GM19351 (cell line): ENCODE data around the gene LRRTM1.

ENCODE experiments used
- ATAC-seq: cut with Tn5 transposase; IDR thresholded peaks from one replicate; pipeline ENCODE4 v1.9.1; 2021; ENCODE audit warnings: mild to moderate bottlenecking, moderate library complexity; ENCODE audit not compliant: unreplicated experiment

The LRRTM1 gene

DNA sequence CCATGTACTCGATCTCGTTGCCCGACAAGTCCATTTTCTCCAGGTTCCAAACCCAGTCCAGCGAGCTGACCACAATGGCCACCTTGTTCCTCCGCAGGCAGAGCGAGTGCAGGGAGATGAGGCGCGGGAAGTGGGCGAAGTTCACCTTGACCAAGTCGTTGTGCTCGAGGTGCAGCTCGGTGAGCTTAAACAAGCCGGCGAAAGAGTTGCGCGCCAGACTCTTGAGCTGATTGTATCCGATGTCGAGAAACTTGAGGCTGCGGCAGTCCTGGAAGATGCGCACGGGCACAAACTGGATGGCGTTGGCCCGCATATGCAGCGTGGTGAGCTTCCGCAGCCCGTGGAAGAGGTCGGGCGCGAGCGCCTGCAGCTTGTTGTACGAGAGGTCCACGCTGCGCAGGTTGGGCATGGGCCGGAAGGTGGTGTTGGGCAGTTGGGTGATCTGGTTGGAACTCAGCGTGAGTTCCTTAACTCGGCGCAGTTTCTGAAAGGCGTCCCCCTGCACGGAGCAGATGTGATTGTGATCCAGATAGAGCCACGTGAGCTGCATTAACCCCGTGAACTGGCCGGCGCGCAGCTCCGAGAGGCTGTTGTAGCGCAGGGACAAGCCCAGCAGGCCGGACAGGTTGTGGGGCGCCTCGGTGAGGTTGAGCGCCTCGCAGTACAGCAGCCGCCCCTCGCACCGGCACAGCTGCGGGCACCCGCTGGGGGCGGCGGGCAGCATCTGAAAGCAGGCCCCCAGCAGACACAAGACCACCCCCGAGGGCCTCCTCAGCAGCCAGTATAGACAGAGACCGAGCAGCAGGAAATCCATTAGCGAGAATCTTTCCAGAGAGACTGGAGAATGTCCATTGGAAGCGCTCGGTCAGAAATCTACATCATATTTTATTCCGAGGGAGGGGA is 1.3 kb downstream of the LRRTM1 start:
- ATAC-seq = no peak

DNA sequence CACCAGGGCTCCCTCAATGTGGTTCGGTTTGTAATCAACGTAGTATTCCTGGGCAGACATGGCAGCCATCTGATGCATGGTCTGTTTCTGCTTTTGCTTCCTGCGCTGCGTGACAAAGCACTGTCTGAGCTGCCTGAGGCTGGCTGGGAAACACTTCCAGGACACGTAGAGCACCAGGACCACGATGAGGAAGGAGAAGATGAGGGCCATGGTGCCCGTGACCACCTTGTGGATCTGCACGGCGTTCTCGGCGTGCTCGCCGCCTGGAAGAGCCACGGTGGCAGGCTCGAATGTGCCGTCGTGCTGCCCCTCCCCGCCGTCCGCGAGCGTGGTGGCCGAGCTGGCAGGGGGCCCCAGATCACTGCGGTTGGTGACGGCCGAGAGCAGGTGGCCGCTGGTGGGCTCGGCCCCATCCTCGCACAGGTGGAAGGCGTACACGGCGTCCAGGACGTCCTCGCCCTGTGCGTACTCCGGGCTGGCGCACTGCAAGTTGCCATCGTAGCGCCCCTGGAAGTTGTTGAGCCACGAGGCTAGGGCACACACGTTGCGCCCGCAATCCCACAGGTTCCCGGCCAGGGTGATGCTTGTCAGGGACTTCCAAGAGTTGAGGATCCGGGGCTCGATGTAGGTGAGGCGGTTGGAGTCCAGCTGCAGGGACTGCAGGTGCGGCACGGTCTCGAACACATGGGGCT is 2.1 kb downstream of the LRRTM1 start:
- ATAC-seq = no peak

- ATAC-seq = no peak
Measured at GRCh38 chr2:80302001-80302313, 2.6 kb downstream of the LRRTM1 start.

GRCh38 chr2:80300954-80301353 is 3.6 kb downstream of the LRRTM1 start:
- no peak for ATAC-seq

DNA sequence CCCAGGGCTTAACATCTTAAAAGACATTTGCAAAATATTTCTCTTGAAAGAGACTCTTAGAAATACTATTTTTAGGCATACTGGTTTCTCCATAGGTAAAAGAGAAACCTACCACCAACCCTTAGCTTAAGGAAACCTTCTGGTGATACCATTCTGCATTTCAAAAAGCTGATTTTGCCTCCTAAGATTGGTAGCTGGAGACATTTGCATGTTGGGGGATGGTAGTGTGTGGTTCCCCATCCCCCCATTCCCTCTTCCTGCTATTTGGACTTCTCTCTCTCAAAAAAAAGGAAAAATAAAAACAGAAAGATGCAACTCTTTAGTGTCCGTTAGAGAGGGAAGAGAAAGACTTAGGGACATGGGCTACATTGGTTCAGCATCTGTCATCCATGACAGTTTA is 4.2 kb downstream of the LRRTM1 start:
- no peak for ATAC-seq

- no peak for ATAC-seq
Measured at GRCh38 chr2:80299661-80300060, 4.9 kb downstream of the LRRTM1 start.

DNA sequence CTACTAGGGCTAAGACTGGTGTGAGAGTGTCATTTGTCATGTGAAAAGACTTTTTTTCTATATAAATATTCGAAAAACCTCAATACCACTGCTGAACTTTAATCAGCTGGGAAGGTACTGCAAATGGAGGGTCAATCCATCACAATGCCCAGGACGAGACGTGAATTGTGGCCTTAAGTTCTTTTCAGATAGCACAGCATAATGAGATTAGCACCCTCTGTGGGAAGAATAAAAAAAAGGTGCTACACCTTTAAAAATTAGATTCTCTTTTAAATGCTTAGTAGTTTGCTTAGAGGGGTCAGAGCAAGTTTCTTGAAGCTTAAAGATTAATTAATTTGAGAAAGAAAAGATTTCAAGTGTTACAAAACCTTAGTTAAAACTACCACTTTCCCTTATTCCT is 5.6 kb downstream of the LRRTM1 start:
- ATAC-seq = no peak

DNA sequence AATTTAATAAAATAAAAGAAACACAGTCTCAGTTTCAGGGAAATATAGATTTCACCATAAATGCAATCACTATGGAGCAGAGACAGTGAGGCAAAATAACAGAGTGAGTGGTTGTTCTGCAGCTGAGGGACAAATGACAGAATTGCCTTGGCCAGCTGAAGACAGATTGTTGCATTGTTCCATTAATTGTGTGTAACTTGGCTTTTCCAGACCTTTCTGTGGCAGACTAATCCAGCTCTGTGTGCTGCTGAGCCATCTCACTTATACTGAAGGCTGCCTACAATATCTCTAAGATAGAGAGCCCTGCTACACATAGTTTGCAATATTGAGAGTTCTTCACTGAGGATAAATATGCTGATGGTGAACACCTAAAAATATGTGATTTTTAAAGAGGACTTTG is 11.5 kb downstream of the LRRTM1 start:
- no peak for ATAC-seq

DNA sequence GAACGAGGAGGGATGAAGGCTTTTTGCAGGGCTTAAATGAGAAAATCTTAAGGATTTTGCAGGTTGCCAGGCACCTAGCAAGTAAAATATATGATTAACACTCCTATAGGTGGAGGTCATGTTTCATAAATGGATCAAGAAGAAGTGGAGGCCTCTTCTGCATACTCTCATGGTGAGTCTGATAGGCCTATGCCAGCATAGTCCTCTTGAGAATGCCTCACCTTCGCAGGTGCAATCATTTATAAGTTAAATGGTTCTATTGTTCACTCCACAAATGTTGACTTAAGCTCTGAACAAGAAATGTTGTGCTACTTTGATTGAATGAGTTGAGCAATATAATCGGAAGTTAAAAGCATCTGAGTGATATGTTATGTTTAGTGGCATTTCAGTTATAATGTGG is 12.1 kb downstream of the LRRTM1 start:
- no peak for ATAC-seq

- no peak for ATAC-seq
Measured at GRCh38 chr2:80291656-80292055, 12.9 kb downstream of the LRRTM1 start.

DNA sequence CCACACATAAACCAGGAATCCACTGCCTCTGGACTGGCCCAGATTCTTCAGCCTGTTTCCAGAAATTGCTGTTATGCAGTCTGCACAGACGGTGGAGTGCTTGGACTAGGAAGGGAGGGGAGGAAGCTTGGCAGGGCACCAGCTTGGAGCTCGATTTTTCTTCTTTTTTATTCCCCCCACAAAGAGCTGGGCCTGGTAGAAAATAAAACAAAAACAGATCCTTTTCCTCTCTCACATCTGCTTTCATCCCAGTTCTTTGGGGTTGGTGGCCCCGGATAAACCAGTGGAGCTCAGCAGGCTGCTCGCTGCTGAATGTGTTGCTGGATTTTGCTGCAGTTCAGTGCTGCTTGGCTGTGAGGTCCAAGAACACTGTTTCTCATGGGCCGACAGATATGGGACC is 16.0 kb downstream of the LRRTM1 start:
- no peak for ATAC-seq

GRCh38 chr2:80281049-80281448 is 23.5 kb downstream of the LRRTM1 start:
- no peak for ATAC-seq

DNA sequence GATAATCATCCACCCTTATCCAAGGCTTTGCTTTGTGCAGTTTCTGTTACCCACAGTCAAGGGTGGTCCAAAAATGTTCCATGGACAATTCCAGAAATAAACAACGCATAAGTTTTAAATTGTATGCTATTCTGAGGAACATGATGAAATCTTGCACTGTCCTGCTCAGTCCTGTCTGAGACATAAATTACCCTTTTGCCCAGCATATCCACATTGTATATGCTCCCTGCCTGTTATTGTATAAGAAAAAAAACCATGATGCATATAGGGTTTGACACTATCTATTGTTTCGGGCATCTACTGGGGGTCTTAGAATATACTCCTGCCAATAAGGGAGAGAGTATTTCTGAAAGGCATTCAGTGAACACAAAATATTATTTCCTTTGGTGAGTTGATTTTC is 24.0 kb downstream of the LRRTM1 start:
- no peak for ATAC-seq

GRCh38 chr2:80269806-80270205 is 34.7 kb downstream of the LRRTM1 start:
- ATAC-seq = no peak

DNA sequence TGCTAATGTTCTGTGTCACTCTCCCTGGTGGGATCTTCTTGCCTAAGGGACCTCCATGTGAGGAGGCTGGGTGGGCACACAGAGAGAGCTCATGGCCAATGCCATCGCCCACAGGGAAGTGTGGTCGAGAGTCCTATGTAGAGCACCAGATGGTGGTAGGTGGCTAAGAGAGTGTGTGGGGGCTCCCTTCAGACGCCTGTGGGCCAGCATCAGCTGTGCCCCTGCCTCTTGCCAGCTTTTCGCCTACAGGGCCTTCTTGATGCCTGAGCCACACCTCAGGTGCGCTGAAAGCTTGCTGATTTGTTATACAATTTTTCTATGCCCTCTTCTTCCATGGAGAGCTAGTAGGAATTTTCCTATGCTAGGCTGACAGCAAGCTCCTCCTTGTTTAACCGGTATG is 38.3 kb downstream of the LRRTM1 start:
- no peak for ATAC-seq

- ATAC-seq = no peak
Measured at GRCh38 chr2:80259292-80259691, 45.3 kb downstream of the LRRTM1 start.

DNA sequence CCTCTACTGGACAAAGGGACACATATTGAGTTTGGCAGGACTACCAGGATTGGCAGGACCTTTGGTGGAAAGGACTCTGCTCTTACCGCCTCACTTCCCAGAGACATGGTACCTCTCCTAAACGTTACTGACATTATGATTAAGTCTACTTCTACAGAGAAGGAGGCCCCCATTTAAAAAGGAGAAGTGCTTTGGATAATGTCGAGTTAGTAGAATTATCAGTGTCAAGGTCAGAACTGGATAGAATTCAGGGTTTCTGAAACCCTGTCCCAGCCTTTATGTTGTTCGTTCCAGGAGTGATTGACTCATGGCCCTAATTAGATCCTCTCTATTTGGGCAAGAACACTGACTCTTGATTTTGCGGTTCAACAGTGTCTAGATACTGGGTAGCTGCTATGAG is 45.8 kb downstream of the LRRTM1 start:
- no peak for ATAC-seq

- ATAC-seq = no peak
Measured at GRCh38 chr2:80258341-80258740, 46.2 kb downstream of the LRRTM1 start.

- ATAC-seq = no peak
Measured at GRCh38 chr2:80257450-80257849, 47.1 kb downstream of the LRRTM1 start.

DNA sequence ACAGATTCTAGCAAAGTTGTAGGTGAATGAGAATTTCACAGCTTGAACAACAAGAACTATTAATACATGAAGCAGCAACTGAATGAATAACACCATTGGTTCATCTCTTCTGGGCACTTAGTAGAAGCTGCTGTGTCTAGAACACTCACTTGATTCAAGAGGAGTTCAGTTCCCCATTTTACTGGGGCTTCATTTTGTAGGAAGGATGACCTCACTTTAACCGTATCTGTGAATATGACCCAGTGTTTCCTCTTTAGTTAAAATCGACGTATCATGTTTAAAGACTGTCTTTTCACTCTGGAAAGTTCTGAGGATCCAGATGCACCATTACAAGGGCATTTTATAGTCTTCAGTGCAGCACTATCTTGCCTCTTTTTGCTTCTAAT is 47.8 kb downstream of the LRRTM1 start:
- no peak for ATAC-seq

- ATAC-seq = no peak
Measured at GRCh38 chr2:80255918-80256781, 48.4 kb downstream of the LRRTM1 start.
